ENCODE results near the gene BCL2L15. TPM values are rescaled to one million over a fixed set of nuclear protein-coding genes. Genes with fewer than 3 reads are reported as not detected.

BCL2L15 gene
- total RNA-seq = 0.85 TPM

GRCh38 chr1:113887402-113888175 lies at the start of gene BCL2L15:
TSS of gene BCL2L15 (minus strand) at chr1:113887581. CDS start at chr1:113887375, 206 bp downstream.
- ATAC-seq = no peak
- intact Hi-C loops (cut with DNase I) = no loop called here
- DNase-seq (ENCODE audit: low spot score) = no peak

DNA sequence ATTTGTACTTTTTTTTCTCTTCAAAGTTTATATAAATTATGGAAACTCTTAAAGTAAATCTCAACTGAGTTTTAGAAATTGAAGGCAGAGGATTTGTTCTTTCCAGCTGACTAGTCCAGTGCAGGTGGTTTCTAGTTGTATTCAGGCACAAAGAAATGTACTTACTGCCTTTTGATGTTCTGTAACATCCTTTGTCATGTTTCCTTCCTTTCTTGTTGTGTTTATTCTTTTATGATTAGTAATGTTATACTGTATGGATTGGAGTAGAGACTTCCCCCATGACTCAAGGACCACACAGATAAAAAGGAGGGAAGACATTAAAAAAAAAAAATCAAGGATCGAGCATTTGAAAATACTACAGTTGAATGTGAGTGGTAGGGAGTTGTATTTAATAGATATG lies 49.8 kb upstream of the BCL2L15 start:
- intact Hi-C loops (cut with DNase I) = no loop called here
- no peak for DNase-seq (ENCODE audit: low spot score)
- ATAC-seq = no peak

- ATAC-seq (no peak), DNase-seq (ENCODE audit: low spot score) (no peak)
- intact Hi-C loops (cut with DNase I) = no loop called here
Measured at GRCh38 chr1:113935970-113936369, 48.6 kb upstream of the BCL2L15 start.

DNA sequence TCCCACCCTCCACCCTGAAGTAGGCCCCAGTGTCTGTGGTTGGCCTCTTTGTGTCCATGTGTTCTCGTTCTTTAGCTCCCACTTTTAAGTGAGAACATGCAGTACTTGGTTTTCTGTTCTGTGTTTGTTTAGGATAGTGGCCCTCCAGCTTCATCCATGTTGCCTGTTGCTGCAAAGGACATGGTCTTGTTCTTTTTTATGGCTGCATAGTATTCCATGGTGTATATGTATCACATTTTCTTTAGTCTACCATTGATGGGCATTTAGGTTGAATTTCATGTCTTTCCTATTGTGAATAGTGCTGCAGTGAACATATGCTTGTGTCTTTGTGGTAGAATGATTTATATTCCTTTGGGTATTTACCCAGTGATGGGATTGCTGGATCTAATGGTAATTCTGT lies 47.8 kb upstream of the BCL2L15 start:
- intact Hi-C loops (cut with DNase I) = no loop called here
- ATAC-seq (no peak), DNase-seq (ENCODE audit: low spot score) (no peak)

GRCh38 chr1:113934511-113935055 lies 47.2 kb upstream of the BCL2L15 start:
- ATAC-seq = no peak
- intact Hi-C loops (cut with DNase I) = no loop called here
- no peak for DNase-seq (ENCODE audit: low spot score)

DNA sequence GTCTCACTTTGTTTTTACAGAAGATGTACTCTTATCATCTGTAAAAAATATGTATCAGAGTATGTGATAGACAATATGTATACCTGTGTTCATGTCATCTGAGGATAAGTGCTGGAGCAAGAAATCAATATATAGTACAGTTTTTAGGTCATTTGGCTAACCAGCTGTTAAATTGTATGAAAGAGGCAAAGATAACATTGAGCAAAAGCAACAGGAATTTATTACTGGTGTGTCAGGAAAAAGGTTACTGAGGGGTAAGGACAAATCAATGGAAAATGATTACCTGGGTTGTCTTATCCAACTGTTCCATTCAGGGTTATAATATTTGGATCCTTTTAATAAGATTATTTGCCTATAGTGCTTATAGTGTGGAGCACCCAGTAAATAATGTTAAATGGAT lies 46.6 kb upstream of the BCL2L15 start:
- DNase-seq (ENCODE audit: low spot score) (no peak), ATAC-seq (no peak)
- intact Hi-C loops (cut with DNase I) = no loop called here

- ATAC-seq (no peak), DNase-seq (ENCODE audit: low spot score) (no peak)
- intact Hi-C loops (cut with DNase I) = no loop called here
Measured at GRCh38 chr1:113931451-113931851, 44.1 kb upstream of the BCL2L15 start.

DNA sequence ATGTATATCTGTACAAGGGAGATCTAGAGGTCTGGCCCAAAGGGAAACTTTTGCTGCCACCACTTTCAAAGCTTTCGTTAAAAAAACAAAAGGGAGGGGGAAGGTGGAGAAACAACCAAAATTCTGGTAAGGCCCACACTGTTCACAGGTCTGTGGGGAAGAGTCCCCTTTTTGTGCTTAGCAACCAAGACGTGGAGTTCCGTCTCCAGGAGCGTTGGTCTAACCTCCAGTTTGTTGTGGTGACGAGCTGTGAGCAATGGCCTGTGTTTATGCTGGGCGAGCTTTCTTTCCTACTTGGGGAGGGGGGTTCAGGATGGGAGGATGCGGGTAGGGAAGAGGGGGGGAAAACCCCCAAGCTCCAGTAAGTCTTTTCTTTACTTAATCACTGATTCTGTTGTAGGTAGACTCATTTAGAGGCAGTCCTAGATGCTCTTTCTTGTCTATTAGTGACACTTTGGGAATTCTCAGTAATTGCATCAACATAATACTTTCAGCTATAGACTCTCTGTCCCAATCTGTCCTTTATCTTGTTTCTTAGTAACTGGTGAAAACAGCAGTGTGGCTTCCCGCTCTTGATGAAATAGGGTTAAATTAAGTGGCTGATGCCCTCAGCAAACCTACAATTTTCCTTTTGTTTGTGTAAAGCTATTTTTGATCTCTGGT lies 43.2 kb upstream of the BCL2L15 start:
- DNase-seq (ENCODE audit: low spot score) = no peak
- peak; percentile 21 for ATAC-seq
- intact Hi-C loops (cut with DNase I) = no loop called here

DNA sequence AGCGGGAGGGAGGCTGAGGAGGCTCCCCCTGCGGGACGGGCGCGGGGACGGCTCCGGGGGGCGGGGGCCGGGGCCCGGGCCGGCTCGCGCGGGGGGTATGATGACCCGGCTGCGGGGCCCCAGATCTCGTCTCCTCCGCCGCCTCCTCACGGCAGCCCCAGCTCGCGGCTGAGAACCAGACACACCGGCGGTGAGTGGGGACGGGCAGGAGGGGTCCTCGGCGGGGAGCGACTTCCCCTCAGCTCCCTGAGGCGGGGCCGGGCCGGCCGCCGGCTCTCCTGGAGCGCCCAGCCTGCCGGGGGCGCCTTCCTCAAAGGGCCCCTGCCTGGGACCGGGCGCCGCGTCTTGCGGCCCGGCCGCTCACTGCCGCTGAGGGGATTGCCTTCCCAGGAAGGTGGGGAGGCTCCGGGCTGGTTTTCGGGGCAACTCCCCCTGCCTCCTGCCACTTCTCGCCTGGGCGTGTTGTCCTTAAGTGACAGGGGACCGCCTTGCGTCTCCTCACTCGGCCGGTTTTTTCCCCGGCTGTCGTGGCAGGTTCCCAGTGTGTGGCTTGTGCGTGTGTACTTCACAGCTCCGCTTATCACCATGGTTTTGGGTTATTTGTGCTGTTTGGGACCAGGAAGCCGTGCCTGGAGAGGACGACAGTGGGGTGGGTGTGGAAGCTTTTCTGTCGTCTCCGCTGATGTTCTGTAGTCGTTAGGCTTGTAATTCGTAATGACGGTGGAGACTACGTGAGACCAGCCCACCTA lies 42.5 kb upstream of the BCL2L15 start:
- peak; percentile 66 for DNase-seq (ENCODE audit: low spot score)
- intact Hi-C loops (cut with DNase I) = no loop called here

GRCh38 chr1:113928941-113929749 lies 41.8 kb upstream of the BCL2L15 start, which contains the start of gene HIPK1:
TSS of gene HIPK1 (plus strand) at chr1:113929324.
- ATAC-seq (peak; percentile 97), DNase-seq (ENCODE audit: low spot score) (peak; percentile 95)
- intact Hi-C loops (cut with DNase I) = no loop called here

More for the DNA sequence above, 42.5 kb upstream of the BCL2L15 start:
- ATAC-seq = peak; percentile 48

- intact Hi-C loops (cut with DNase I) = no loop called here
- no peak for ATAC-seq
Measured at GRCh38 chr1:113928187-113928930, 41.0 kb upstream of the BCL2L15 start.

GRCh38 chr1:113924473-113924872 lies 37.1 kb upstream of the BCL2L15 start:
- ATAC-seq (no peak), DNase-seq (ENCODE audit: low spot score) (no peak)
- intact Hi-C loops (cut with DNase I) = no loop called here

More at GRCh38 chr1:113928187-113928930, 41.0 kb upstream of the BCL2L15 start:
- DNase-seq (ENCODE audit: low spot score) = no peak

- intact Hi-C loops (cut with DNase I) = no loop called here
- no peak for ATAC-seq
- no peak for DNase-seq (ENCODE audit: low spot score)
Measured at GRCh38 chr1:113922957-113923356, 35.6 kb upstream of the BCL2L15 start.

- DNase-seq (ENCODE audit: low spot score) (no peak), ATAC-seq (no peak)
- intact Hi-C loops (cut with DNase I) = no loop called here
Measured at GRCh38 chr1:113918243-113918642, 30.9 kb upstream of the BCL2L15 start.

DNA sequence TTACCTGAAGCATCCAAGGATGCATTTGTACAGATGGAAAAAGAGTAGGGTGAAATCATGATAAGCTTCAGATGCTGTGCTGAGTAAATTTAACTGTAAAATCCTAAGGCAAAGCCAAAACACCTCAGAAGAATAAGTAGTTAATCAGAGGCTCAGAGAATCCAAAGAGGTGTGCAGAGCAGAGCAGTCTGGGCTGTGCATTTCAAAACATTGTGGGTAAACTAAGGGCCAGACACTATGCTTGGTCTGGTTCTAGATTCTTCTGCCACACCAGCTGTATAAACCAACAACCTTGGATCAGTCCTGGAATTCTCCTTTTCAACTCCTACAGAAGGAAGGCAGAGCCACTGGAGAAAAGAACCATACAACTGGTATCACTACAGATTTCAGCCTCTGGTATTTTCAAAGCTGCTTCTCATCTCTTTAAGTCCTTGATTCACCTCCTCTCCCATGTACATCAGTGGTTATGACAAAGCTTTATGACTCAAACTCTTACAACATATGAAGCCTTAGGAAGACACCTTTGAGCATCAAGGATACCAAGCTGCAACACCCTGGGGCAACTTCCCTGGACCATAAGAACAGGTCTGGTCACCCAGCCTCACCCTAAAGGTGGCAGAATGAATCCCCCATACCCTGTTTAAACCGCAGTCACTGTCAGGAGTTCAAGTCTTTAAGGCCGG lies 30.2 kb upstream of the BCL2L15 start:
- intact Hi-C loops (cut with DNase I) = no loop called here
- no peak for DNase-seq (ENCODE audit: low spot score)
- ATAC-seq = no peak

GRCh38 chr1:113916974-113917373 lies 29.6 kb upstream of the BCL2L15 start:
- intact Hi-C loops (cut with DNase I) = no loop called here
- ATAC-seq (no peak), DNase-seq (ENCODE audit: low spot score) (no peak)

- intact Hi-C loops (cut with DNase I) = no loop called here
- ATAC-seq = no peak
Measured at GRCh38 chr1:113913887-113914664, 26.7 kb upstream of the BCL2L15 start.

More at GRCh38 chr1:113913887-113914664, 26.7 kb upstream of the BCL2L15 start:
- no peak for DNase-seq (ENCODE audit: low spot score)

All from sciatic nerve (tissue), 2 donors.